HEK293 (cell line): Measurements from ENCODE around the gene GTF2H4.

Source experiments
- ZBTB1 ChIP-seq: fragments of 450-650 bp; formaldehyde crosslinking; IDR thresholded peaks from 2 replicates; pipeline ENCODE4 v1.5.1; 2016; ENCODE audit warnings: missing biosample characterization, missing genetic modification characterization
- ZBTB17 ChIP-seq: fragments of 450-650 bp; formaldehyde crosslinking; IDR thresholded peaks from 2 replicates; pipeline ENCODE4 v1.5.1; 2016; ENCODE audit warnings: missing biosample characterization, missing genetic modification characterization
- ZBTB48 ChIP-seq: fragments of 450-650 bp; formaldehyde crosslinking; IDR thresholded peaks from 2 replicates; pipeline ENCODE4 v1.5.1; 2016; ENCODE audit warnings: missing biosample characterization, missing genetic modification characterization
- ZNF146 ChIP-seq: fragments of 450-650 bp; formaldehyde crosslinking; IDR thresholded peaks from 2 replicates; pipeline ENCODE4 v1.5.1; 2016; ENCODE audit warnings: missing biosample characterization, missing genetic modification characterization
- ZNF423 ChIP-seq: fragments of 450-650 bp; formaldehyde crosslinking; IDR thresholded peaks from 2 replicates; pipeline ENCODE4 v1.5.1; 2016; ENCODE audit warnings: missing biosample characterization, missing genetic modification characterization
- ZNF623 ChIP-seq: fragments of 450-650 bp; formaldehyde crosslinking; IDR thresholded peaks from 2 replicates; pipeline ENCODE4 v1.5.1; 2016; ENCODE audit warnings: missing biosample characterization, missing genetic modification characterization
- TF ChIP-seq, protein P1 (sequence below): fragments of 450-650 bp; formaldehyde crosslinking; IDR thresholded peaks from 2 replicates; pipeline ENCODE4 v1.5.1; 2016; ENCODE audit warnings: missing biosample characterization, missing genetic modification characterization
- TF ChIP-seq, protein P2 (sequence below): fragments of 450-650 bp; formaldehyde crosslinking; conservative IDR thresholded peaks from 2 replicates; pipeline ENCODE4 v1.5.1; 2016; ENCODE audit warnings: low read depth, missing biosample characterization, missing genetic modification characterization
- TF ChIP-seq, protein P3 (sequence below): fragments of 450-650 bp; formaldehyde crosslinking; IDR thresholded peaks from 2 replicates; pipeline ENCODE4 v1.5.1; 2016; ENCODE audit warnings: missing biosample characterization, missing genetic modification characterization

DNA sequence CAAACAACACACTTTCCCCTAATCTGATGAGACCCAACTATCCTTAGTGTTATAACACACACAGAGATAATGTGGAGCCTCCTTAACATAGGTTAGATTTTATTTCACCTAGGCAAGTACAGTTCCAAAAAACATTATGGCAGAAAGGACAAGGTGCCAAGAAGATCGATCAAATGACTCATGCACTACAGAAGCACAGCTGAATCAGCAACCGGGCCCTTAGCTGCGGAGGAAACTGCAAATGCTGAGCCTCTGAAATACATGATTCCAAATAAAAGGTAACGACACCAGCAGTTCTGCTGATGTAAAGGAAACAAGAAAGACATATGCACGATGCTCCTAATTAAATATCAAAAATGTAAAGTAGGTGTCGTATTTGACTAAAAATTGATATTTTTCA is 55.6 kb downstream of the GTF2H4 start:
- TF ChIP-seq, protein P1, sequence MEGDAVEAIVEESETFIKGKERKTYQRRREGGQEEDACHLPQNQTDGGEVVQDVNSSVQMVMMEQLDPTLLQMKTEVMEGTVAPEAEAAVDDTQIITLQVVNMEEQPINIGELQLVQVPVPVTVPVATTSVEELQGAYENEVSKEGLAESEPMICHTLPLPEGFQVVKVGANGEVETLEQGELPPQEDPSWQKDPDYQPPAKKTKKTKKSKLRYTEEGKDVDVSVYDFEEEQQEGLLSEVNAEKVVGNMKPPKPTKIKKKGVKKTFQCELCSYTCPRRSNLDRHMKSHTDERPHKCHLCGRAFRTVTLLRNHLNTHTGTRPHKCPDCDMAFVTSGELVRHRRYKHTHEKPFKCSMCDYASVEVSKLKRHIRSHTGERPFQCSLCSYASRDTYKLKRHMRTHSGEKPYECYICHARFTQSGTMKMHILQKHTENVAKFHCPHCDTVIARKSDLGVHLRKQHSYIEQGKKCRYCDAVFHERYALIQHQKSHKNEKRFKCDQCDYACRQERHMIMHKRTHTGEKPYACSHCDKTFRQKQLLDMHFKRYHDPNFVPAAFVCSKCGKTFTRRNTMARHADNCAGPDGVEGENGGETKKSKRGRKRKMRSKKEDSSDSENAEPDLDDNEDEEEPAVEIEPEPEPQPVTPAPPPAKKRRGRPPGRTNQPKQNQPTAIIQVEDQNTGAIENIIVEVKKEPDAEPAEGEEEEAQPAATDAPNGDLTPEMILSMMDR (tag by site-specific recombination) = no peak
- TF ChIP-seq, protein P2, sequence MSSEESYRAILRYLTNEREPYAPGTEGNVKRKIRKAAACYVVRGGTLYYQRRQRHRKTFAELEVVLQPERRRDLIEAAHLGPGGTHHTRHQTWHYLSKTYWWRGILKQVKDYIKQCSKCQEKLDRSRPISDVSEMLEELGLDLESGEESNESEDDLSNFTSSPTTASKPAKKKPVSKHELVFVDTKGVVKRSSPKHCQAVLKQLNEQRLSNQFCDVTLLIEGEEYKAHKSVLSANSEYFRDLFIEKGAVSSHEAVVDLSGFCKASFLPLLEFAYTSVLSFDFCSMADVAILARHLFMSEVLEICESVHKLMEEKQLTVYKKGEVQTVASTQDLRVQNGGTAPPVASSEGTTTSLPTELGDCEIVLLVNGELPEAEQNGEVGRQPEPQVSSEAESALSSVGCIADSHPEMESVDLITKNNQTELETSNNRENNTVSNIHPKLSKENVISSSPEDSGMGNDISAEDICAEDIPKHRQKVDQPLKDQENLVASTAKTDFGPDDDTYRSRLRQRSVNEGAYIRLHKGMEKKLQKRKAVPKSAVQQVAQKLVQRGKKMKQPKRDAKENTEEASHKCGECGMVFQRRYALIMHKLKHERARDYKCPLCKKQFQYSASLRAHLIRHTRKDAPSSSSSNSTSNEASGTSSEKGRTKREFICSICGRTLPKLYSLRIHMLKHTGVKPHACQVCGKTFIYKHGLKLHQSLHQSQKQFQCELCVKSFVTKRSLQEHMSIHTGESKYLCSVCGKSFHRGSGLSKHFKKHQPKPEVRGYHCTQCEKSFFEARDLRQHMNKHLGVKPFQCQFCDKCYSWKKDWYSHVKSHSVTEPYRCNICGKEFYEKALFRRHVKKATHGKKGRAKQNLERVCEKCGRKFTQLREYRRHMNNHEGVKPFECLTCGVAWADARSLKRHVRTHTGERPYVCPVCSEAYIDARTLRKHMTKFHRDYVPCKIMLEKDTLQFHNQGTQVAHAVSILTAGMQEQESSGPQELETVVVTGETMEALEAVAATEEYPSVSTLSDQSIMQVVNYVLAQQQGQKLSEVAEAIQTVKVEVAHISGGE = no peak
- TF ChIP-seq ZBTB1 (no peak), ZNF423 (tag by site-specific recombination) (no peak), ZBTB17 (tag by site-specific recombination) (no peak), ZBTB48 (no peak), ZNF146 (tag by site-specific recombination) (no peak), ZNF623 (tag by site-specific recombination) (no peak)
- TF ChIP-seq, protein P3, sequence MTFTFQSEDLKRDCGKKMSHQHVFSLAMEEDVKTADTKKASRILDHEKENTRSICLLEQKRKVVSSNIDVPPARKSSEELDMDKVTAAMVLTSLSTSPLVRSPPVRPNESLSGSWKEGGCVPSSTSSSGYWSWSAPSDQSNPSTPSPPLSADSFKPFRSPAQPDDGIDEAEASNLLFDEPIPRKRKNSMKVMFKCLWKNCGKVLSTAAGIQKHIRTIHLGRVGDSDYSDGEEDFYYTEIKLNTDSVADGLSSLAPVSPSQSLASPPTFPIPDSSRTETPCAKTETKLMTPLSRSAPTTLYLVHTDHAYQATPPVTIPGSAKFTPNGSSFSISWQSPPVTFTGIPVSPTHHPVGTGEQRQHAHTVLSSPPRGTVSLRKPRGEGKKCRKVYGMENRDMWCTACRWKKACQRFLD (tag by site-specific recombination) = no peak
